Activated T-cell treated with anti-CD3 and anti-CD28 coated beads for 48 hours (primary cell): ENCODE results near the gene TTN.
"Not testable (repeated sequence)": the region's sequence is repeated elsewhere in the genome, so short reads cannot be mapped to it uniquely, and the experiment has no call there.

ENCODE experiments used
- DNase-seq: peaks from one replicate; pipeline ENCODE4 v3.0.0-alpha.2; 2020; ENCODE audit warnings: low read depth

The TTN gene

GRCh38 chr2:178658480-178658879 is 148.7 kb downstream of the TTN start:
- DNase-seq = not testable (repeated sequence)

GRCh38 chr2:178650554-178650953 is 156.7 kb downstream of the TTN start:
- no peak for DNase-seq

GRCh38 chr2:178644919-178645318 is 162.3 kb downstream of the TTN start:
- no peak for DNase-seq

DNA sequence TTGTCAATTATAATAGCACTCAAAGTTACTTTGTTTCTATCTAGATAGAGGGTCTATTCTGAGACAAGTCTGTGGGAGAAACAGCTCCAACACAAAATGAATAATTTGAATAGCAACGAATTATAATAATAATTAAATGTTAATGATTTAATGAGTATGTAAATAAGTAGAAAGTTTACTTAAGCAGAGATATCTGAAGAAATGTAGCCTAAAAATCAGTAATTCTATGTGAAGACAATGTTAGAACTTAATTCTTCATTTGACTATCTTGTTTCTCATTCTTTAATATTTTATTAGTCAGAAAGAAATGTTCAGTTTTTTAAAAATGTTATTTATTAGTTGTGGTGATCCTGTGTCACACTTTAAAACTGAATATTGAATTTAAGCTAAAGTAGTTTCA is 165.7 kb downstream of the TTN start:
- DNase-seq = no peak

GRCh38 chr2:178635897-178636296 is 171.3 kb downstream of the TTN start:
- DNase-seq = no peak

DNA sequence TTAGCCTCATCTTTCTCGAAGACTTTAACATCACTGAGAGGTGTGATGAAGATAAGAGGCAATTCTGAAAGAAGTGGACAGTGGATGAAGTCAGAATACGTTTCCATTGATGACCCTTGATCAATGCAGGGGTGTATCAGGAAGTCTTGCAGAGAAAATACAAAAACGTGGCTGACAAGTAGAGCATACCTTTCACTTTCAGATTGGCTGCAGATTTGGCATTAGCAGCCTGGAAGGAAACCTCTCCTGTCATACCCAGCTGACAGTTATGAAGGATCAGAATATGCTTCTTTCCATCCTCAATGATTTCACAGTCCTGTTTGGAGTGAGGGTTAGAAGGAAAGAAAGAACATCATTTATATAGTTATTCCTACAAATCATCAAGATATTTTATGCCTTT is 174.5 kb downstream of the TTN start:
- DNase-seq = no peak

DNA sequence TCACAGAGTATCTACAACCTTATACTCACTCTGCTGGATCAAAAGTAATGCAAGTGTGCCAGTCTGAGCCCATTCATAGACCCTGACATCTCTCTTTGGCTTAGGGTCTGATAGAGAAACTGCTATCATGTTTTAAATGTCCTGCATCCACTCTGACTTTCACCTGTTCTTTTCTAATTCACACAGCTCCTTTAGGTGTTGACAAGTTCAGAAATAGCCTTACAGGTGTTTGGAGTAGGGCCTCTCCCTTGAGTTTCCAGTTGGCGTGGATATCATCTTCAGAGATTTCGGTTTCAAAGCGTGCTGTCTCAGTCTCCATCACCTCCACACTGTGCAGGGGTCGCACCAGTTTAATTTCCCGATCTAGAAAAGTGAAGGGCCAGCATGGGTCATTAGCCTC is 176.6 kb downstream of the TTN start:
- DNase-seq = no peak

DNA sequence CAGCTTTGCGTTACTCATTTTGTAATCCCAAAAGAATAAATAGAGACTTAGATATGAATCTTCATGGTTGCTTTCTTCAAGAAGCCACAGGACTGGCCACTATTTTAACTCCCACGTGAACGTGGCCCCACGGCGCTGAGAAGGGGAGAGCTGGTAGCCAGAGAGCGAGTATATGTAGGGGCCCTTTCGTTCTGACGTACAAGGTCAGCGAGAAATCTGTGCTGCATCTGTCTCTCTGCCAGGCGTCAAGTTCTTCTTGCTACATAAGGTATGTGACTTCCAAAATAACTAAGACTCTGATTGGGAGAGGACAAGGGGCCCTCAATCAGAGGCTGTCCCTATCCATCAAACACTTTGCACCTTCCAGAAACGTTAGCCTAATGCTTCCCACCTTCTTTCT is 177.8 kb downstream of the TTN start:
- no peak for DNase-seq

DNA sequence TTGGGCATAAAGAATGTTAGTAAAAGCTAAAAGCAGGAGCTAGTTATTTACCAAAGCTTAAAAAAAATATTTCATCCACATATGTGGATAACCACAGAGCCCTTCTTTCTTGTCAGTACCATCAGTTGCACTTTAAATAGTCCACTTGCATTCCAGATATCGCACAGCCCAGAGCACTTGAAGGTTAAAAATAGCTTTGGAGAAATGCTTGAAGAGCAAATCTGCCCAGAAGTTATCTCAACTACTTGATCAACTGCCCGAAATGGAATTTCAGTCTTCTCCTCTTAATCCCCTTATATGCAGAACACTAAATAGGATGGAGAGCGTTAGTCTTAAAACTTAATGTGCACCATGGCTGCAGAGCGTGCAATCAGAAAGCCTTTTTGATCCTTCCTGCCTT is 178.6 kb downstream of the TTN start:
- DNase-seq = no peak

DNA sequence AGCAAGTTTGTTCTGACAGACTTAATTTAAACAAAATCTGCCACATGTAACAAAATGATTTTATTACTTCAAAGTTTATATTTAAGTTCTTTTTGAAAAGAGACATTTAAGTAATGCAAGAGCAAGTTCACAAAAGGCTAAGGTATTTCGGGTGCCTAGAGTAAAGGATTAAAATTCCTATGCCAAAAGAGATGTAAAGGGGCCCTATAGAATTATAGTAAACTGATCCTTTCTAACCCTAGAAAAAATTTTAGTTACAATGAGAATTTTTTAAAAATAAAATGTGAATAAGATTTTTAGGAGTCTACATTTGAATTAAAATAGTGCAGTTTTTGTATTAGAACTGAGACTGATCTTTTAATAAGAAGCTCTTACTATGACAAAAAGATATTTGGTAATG is 179.8 kb downstream of the TTN start:
- DNase-seq = no peak

DNA sequence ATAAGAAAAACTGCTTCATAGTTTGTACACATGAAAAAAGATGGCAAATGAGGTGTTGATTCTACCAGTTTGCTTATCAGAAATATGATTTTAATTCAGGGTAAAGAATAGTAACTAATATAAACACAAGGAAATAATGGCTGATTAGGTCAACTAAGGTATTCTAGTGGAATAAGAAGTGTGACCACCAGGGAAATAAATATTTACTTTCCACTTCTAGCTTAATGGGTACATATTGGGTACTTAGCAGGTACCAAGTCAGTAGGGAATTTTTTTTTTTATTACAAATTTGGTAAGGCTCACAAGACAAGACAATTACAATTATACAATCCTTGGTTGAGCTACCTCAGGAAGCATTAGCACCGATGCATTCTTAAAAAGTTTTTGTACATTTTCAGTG is 191.3 kb downstream of the TTN start:
- DNase-seq = no peak

DNA sequence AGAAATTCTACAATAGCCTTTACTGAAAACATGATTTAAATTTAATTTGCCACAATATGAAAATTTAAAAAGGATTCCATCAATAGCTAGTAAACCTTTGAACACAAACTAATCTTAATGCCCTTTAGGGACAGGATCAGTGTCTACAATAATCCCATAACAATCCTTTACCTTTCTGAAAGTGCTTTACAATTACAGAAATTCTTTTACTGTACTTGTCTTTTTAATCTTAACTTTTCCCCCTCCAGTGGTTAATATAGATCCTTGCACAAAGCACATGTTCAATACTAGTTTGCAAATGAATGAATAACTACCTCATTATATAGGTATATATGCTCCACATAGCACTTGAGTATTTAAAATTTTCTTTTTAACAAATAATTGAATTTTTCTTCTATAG is 204.3 kb downstream of the TTN start:
- DNase-seq = no peak

- DNase-seq = no peak
Measured at GRCh38 chr2:178592655-178593054, 214.6 kb downstream of the TTN start.

GRCh38 chr2:178589335-178589734 is 217.9 kb downstream of the TTN start:
- DNase-seq = no peak

- no peak for DNase-seq
Measured at GRCh38 chr2:178584666-178585065, 222.6 kb downstream of the TTN start.

DNA sequence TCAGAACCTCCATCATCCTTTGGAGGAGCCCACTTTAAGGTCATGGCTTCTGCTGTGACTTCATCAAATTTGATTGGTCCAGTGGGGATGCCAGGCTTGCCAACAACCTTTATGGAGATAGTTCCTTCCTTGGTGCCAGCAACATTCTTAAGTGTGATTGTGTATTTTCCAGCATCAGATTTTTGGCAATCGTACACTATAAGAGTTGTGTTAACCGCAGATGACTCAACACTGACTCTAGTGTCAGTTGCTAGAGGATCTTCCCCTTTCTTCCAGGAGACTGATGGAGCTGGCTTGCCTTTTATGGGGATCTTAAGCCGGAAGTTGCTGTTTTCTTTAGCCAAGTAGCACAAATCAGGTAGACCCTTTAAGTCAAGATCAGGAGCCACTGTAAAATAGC is 228.2 kb downstream of the TTN start:
- DNase-seq = no peak

DNA sequence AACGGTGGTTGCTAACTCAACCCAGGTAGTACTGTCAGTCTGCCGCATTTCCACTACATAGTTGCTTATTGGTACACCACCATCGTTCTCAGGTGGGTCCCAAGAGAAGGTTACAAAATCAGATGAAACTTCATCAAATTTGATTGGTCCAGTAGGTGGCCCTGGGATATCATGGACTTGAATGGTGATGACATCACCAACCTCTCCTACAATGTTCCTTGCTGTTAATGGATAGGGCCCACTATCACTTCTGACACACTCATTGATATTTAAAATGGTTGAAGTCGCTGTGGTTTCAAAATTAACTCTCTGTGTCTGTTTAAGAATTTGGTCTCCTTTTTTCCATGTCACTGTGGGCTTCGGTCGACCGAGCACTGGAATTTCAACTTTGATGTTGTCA is 232.4 kb downstream of the TTN start:
- DNase-seq = no peak

DNA sequence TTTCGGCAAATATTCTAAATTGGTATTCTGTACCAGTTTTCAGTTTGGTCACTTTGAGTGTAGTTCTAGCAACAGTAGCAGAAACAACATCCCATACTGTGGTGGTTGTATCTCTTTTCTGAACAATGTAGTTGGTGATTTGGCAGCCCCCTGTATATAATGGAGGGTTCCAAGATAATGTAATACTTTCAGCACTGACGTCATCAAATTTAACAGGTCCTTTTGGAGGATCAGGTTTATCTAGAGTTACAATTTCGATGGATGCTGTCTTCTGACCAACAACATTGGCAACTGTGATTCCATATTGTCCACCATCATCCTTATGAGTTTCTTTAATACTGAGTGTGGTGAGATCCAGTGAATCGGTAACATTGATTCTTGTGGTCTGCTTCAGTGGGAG is 239.0 kb downstream of the TTN start:
- DNase-seq = no peak

- DNase-seq = no peak
Measured at GRCh38 chr2:178553047-178553446, 254.2 kb downstream of the TTN start.

DNA sequence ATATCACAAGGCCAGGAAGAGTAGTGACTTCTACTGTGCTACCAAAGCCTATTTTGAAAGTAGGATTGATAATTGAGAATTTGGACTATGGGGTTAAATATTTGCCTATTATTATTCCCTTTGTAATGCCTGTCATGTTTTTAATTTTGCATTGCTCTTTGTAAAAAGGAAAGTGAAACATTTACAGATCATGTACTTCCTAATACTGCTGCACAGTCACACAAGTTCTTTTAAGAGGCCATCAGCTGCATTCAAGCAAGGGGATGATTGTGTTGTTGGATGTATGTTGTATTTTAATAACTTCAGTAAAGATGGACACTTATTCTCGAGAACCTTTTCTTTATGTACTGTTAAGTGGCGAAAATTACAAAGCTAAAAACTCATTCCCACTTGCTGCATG is 256.9 kb downstream of the TTN start:
- no peak for DNase-seq

DNA sequence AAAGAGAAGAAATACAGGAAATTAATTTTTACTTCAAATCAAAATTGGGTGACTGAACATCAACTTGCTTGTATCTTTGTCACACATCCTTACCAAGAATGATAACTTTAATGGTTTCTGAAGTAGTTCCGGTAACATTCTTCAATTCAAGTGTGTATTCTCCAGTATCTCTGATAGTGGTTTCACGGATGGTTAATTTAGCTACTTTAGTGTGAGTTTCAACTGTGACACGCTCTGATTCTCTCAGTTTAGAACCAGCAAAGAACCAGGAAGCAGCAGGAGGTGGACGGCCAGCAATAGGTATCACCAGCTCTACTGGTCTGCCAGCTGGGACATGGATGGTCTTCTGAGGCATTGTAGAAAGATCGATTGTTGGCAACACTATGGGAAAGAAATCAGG is 264.7 kb downstream of the TTN start:
- DNase-seq = no peak

GRCh38 chr2:178542161-178542560 is 265.1 kb downstream of the TTN start:
- no peak for DNase-seq

DNA sequence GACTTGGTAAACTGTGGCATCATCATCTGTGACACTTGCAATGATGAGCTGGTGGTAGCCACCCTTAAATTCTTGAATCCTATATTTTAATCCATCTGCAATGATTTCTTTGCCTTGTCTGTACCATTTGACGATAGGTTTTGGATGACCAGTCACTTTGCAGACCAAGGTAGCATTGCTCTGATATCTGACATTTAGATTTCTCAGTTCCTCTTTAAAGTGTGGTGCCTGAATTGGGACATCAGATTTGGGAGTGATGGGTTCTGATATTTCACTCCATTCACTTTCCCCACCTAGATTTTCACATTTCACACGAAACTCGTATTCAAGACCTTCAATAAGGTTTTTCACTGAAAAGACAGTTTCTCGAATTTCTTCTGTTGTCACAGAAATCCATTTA is 271.2 kb downstream of the TTN start:
- DNase-seq = no peak

GRCh38 chr2:178531168-178531567 is 276.1 kb downstream of the TTN start:
- no peak for DNase-seq

DNA sequence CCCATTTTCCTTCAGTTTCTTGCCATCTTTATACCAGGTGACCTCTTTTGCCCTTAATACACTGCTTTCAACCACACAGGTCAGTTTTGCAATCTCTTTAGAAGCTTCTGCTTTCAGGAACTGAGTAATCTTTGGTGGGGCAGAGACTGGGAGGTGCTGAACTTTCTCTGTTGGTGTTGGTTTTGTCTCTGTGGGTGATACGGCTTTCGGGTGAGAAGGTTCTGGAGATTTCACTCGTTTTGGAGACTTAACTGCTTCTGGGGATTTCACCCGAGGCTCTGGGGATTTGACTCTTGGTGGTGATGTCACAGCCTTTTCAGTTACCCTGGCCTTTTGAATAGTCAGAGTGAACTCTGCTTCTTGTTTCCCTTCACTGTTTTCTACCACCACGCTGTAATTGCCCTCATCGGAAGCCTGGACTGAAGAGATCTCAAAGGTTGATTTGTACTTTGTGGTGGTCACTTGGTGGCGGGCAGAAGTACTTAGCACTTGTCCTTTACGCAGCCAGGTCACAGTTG is 276.5 kb downstream of the TTN start:
- peak; percentile 30 for DNase-seq
